Measurements from ENCODE around the gene SNTG2. TPM values are rescaled to one million over a fixed set of nuclear protein-coding genes. Genes with fewer than 3 reads are reported as not detected.
"Not testable (repeated sequence)": the region's sequence is repeated elsewhere in the genome, so short reads cannot be mapped to it uniquely, and the experiment has no call there.

Gene SNTG2
- total and polyA plus RNA-seq, 10 donors, result 1.9 to 59.4 (median 18.3) TPM

GRCh38 chr2:1407950-1408675 lies 457.5 kb downstream of the SNTG2 start:
- Histone ChIP-seq H3K27ac (no peak overlapping the region), H3K4me1 (no peaks in the 10 kb centered on the region), H3K36me3 (no peaks in the 10 kb centered on the region), H3K4me3 (no peak overlapping the region), H3K27me3 (replicated peaks in 1 of 7) (no peaks in the 10 kb centered on the region), H3K9me3 (peaks cover 0 to 1% (median 0%) of the 10 kb centered on the region in 8 donors)
- 69 to 75% (median 73%) methylated on average over 16 of the region's 16 CpGs for WGBS, 5 donors
- no peak for DNase-seq
- TF ChIP-seq CTCF (IDR thresholded peaks at IDR 0.05 in 8 of 11, conservative IDR thresholded peaks at IDR 0.05 in 3 of 11) (no peak), POLR2AphosphoS5 (IDR thresholded peaks at IDR 0.05) (no peak), POLR2A (IDR thresholded peaks at IDR 0.05) (no peak)
- intact Hi-C loops (cut with DNase I; ENCODE audit: low total_unique reads), result no loop called here

GRCh38 chr2:1413156-1413710 lies 462.6 kb downstream of the SNTG2 start, which contains the start of gene TPO:
Gene TPO, plus strand, starts transcription at chr2:1413463. Its CDS starts 946 bp downstream, at chr2:1414409.
- 85 to 93% (median 90%) methylated on average over 15 of the region's 15 CpGs for WGBS, 5 donors
- no peaks in the 10 kb centered on the region for H3K9me3 ChIP-seq
- intact Hi-C loops (cut with DNase I; ENCODE audit: low total_unique reads), result no loop called here

GRCh38 chr2:1414121-1414520 lies 463.5 kb downstream of the SNTG2 start:
- intact Hi-C loops (cut with DNase I; ENCODE audit: low total_unique reads), result no loop called here
- DNase-seq, result no peak
- Histone ChIP-seq H3K4me3 (peak overlapping the region; percentile 6 to 59 (median 32)), H3K36me3 (no peaks in the 10 kb centered on the region), H3K27ac (peak overlapping the region in 7 of 8 donors; percentile 38 to 79 (median 68)), H3K27me3 (replicated peaks in 1 of 7) (no peaks in the 10 kb centered on the region), H3K9me3 (no peaks in the 10 kb centered on the region), H3K4me1 (peaks cover 0 to 8% (median 0%) of the 10 kb centered on the region in 6 donors)
- peak in 1 of 3 donors; percentile 44 for TF ChIP-seq POLR2A (IDR thresholded peaks at IDR 0.05)
- no peak for TF ChIP-seq CTCF (IDR thresholded peaks at IDR 0.05 in 8 of 11, conservative IDR thresholded peaks at IDR 0.05 in 3 of 11)
- TF ChIP-seq POLR2AphosphoS5 (IDR thresholded peaks at IDR 0.05), result peak; percentile 35 to 52 (median 48)
- 67 to 79% (median 71%) methylated on average over 13 of the region's 13 CpGs for WGBS, 5 donors

More at GRCh38 chr2:1413156-1413710, 462.6 kb downstream of the SNTG2 start, which contains the start of gene TPO:
- Histone ChIP-seq H3K4me1 (no peaks in the 10 kb centered on the region), H3K4me3 (peak within 1 kb of the TSS in 7 of 8 donors; percentile 6 to 59 (median 35)), H3K27me3 (replicated peaks in 1 of 7) (no peaks in the 10 kb centered on the region), H3K27ac (peak within 1 kb of the TSS in 6 of 8 donors; percentile 41 to 79 (median 68)), H3K36me3 (no peaks in the 10 kb centered on the region)
- DNase-seq, result no peak
- TF ChIP-seq CTCF (IDR thresholded peaks at IDR 0.05 in 8 of 11, conservative IDR thresholded peaks at IDR 0.05 in 3 of 11) (no peak), POLR2A (IDR thresholded peaks at IDR 0.05) (no peak), POLR2AphosphoS5 (IDR thresholded peaks at IDR 0.05) (no peak)

- intact Hi-C loops (cut with DNase I; ENCODE audit: low total_unique reads); H3K4me1 ChIP-seq; DNase-seq; H3K27me3 ChIP-seq (replicated peaks in 1 of 7); H3K36me3 ChIP-seq; H3K9me3 ChIP-seq: not testable (repeated sequence)
- Histone ChIP-seq H3K4me3 (peak overlapping the region; percentile 16 to 59 (median 34)), H3K27ac (peak overlapping the region in 7 of 8 donors; percentile 38 to 79 (median 68))
- WGBS, 5 donors, result 70 to 93% (median 78%) methylated on average over 4 to 11 of the region's 11 CpGs
Measured at GRCh38 chr2:1414901-1415300, 464.3 kb downstream of the SNTG2 start.

Data from spleen (tissue), 11 donors.